NCI-H226 (cell line): ENCODE results near the gene PTGR3.
A peak's percentile ranks its signal among the peaks of the same experiment; 100 is the strongest.

Source experiments
- DNase-seq: peaks from one replicate; pipeline ENCODE4 v3.0.0-alpha.2; 2015

PTGR3 gene

DNA sequence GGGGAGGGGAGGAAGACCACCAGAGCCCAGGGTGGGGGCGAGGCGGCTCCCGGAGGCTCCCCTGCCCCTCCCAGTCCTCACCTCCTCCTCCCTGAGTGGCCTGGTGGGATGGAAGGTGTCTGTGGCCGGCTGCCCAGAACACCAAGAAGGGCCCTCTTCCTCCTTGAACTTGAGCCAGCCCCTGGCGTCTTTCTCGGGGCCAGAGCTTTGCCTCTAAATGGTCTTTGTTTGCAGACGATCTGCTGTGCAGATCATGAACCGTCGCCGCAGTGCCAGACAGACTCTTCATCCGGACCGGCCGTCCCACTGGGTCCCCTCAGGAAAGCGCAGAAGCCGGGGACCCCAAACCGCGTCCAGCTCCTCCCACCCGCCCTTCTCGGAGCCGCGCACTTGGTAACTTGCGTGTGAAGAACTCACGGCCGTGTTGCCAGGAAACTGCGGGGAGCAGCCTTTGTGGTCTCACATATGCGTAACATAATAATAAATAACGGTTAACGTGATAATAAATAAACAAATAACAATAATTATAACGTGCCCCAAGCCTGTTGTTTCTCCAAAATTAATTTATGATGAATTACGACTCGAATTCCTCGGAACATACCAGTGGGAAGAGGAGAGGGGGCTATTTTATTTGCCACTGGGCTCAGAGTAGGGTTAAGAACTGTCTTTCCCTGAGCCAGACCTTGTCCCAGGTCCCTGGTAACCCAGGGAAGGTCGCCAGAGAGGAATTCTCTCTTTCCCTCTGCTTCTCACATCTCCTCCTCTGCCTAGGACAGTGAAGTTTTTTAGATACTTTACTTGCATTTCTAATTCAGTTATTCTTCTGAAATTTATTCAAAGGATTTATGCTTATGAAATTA, 41.0 kb downstream of the PTGR3 start:
- DNase-seq, result no peak

DNA sequence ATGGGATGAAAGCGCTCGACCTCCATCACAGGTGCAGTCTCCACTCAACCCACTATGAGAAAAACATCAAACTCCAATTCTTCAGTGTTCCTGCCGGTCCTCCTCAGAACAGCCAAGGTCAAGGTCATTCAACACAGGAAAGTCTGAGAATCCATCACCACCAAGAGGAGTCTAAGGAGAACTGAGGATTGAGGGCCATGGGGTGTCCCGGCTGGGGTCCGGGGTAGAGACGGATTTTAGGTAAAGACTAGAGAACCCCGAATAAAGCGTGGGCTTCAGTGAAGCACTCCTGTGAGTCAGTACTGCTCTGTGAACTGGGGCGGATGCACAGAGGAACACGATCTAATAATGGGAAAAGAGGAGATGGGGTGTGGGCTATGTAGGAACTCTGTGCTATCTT, 41.8 kb downstream of the PTGR3 start:
- no peak for DNase-seq

DNA sequence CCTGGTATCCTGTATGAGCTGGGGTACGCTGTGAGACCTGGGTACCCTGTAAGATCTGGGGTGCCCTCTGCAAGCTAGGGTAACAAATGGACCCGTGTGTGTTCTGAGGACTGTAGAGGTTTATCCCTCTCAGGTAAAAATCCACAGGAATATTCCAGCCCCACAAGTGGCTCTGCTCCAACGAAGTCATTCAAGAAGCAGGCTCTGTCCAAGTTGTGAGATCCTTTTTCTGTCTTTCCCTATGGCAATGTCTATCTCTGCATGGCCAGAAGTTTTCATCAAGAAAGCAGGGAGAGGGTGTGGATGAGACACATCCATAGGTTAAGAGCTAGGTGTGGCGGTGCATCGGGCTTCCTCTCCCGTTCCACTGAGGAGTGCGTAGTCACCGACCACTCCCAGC, 43.0 kb downstream of the PTGR3 start:
- DNase-seq, result no peak

DNA sequence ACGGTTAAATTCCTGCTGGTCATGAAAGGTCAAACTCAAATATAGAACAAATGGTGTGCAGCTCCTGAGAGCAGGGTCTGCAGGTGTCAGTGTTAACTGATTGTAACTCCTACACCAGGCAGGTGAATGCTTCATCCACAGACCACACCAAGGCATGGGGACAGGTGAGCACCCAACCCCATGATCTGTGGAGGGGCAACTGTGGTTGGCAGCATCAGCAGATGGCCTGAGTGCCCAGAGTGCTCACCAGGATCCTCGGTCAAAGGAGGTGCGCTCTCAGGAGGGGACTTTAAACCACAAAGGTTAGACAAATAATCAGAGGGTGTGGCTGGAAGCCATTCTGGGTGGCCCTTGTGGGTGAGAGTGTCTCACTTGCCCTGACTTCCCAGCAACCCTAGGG, 44.5 kb downstream of the PTGR3 start:
- no peak for DNase-seq

DNA sequence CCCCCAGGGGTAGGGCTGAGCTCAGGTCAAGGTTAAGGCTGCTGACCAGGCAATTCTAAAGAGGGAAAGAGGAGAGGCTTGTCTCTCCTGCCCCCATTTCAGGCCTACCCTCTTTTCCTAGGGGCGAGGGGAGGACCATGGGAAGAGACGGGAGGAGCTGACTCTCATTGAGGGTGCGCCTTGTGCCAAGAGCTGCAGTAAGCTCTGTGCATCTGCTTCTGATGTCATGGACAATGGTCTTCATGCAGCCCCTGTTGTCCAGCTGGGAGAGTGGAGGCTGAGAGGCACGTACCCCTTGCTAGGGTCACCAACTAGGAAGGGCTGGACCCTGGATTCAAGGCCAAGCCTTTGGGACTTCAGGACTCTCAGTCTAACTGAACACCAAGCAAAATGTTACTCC, 45.2 kb downstream of the PTGR3 start:
- no peak for DNase-seq

DNA sequence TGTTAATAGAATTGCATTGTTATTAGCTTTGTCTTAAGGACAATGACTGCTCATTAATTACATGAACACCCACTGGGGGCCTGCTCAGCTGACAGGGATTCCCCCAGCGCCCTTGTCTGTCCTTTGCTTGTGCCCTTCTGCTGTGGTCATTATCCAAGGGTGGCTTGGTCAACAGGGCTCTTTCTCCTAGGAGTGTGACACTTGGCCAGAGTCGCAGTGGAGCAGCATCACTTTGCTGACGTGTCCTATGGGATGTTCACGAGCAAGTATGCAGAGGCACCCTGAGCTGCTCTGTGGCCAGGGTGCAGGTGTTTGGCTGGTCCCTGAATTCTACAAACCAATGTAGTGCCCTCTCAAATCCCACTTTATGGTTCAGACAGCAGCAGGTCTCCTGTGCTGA, 46.0 kb downstream of the PTGR3 start:
- DNase-seq, result no peak

DNA sequence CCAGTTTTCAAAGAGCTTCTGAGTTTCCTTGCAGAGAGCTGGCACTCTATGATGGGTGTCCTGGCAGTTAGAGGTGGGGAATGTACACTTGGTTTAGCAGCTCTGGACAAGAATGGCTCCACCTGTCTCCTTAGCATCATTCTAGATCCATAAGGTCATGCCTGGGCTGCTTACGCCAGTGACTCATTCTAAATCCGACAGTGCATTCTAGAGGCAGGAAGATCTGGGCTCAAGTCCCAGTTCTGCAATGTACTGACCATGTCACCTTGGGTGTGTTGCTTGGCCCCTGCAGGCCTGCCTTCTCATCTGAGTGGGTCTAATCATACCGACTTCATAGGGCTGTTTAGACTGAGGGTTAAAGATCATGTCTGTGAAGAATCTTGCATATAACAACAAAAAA, 46.5 kb downstream of the PTGR3 start:
- DNase-seq, result peak; percentile 3

DNA sequence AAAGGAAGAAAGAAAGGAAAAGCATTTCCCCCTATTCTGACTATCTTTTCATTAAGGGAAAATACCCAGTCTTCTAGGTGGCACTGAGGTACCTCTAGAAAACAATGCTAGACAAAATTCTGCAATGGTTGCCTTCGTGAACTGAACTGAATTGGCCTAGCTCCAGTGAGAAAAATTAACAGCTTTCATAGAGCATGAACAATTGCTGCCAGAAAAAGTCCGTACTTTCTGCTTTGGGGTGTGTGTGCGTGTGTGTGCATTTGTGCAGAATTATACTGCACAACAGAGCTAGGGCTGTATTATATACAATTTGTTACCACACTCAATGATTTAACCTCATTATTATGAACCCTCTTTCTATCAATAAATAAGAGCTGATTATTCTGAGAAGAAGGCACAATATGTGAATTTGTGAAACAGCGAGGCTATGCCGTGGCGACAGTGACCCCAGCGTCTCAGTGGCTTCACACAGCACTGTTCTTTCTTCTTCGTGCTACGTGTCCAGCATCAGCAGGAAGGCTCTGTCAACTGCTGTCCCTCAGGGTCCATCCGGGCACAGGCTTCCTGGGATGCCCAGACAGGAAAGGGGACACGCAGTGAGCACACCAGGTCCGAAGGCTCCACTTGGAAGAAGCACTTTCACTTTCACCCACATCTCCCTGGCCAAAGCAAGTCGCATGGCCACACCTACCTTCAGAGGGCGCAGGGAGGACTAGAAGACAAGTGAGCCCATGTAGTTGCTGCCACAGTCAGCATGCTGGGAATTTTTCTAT, 47.5 kb downstream of the PTGR3 start:
- DNase-seq, result no peak

DNA sequence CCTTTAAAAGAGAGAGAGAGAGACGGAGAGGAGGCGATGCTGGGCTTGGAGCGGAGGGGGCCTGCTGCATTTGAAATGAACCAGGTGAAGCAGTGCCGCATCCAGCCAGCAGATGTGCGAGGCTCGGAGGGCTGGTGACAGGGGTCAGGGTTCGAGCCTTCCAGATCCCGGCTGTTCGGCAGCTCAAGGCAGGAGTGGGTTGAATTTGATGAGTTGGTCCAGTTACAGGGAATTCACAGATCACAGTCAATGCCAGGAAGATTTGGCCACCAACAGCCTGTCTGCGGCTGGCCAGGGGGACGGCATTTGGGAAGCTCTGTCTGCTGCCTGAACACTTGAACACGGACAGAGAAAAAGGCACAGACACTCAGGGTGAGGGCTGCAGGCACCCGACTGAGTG, 48.6 kb downstream of the PTGR3 start:
- no peak for DNase-seq

DNA sequence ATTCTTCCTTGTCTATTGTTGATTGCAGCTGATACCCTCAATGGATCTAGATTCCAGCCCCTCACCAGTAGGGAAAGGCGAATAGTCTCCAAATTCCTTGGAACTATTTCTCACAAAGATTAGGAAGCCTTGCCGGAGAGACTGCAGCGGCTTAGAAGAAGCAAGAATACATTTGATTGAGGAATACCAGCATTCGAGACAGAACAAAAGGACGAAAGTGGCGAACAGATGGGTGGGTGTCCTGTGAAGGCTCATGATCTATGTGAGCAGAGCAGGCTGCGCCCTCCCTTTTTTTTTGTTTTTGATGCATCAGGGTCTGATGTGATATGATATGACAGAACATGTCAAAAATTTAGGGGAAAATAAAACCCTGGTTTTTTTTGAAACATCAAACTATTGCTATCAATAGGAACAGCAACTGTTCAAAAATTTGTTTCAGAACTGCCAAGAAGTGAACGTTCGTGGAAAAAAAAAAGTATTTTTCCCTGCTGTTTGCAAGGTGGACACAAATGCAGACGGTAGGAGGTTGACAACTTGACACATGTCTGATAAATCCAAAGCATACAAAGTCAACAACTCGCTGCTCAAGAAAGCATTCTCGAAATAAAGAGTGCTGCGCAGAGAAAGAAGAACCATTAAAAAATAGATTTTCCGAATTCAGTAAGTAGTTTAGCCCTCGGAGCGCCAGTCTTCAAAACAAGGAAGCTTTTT, 49.1 kb downstream of the PTGR3 start:
- no peak for DNase-seq

DNA sequence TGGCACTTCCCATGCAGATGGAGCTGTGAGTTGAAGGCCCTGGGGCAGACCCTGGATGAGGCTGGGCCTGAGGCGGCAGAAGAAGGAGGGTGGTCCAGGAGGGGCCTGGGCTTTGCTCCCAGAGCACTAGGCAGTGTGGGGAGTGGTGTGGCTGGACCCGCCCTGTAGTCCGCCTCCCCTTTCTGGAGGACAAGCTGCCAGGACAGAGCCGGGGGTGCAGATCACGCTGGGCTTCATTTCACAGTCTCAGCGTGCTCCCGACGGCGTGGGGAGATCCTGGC, 49.8 kb downstream of the PTGR3 start:
- no peak for DNase-seq
